ENCODE results near the gene FKBP15. TPM values are rescaled to one million over a fixed set of nuclear protein-coding genes. Genes with fewer than 3 reads are reported as not detected.
A peak's percentile ranks its signal among the peaks of the same experiment; 100 is the strongest.

The FKBP15 gene
- total RNA-seq, 1 donor from 2014 or later = 26.4 TPM

GRCh38 chr9:113152699-113153098, 68.4 kb downstream of the FKBP15 start:
- H2AFZ ChIP-seq (ENCODE audit: low read depth, low read length) = no peak overlapping the region
- Mint-ChIP-seq H3K4me1 (ENCODE audit: low read depth, unreplicated experiment) (peaks cover 19% of the 10 kb centered on the region), H3K9me3 (ENCODE audit: unreplicated experiment) (peaks cover 6% of the 10 kb centered on the region), H3K27me3 (ENCODE audit: low read depth, unreplicated experiment) (no peaks in the 10 kb centered on the region), H3K4me3 (ENCODE audit: unreplicated experiment) (peak overlapping the region; percentile 84), H3K27ac (ENCODE audit: unreplicated experiment) (no peak overlapping the region), H3K36me3 (ENCODE audit: low read depth, unreplicated experiment) (peaks cover 3% of the 10 kb centered on the region)
- H3K79me2 ChIP-seq (ENCODE audit: insufficient read depth, low read length) = no peaks in the 10 kb centered on the region
- peaks cover 11% of the 10 kb centered on the region for H4K20me1 ChIP-seq (ENCODE audit: insufficient read depth, low read length)
- peaks cover 11% of the 10 kb centered on the region for H3K4me1 ChIP-seq (ENCODE audit: insufficient read depth, low read length)
- DNase-seq (ENCODE audit: low read depth) (no peak), FAIRE-seq (no peak)
- no peaks in the 10 kb centered on the region for H3K9me3 ChIP-seq (ENCODE audit: insufficient read depth, low read depth, low read length)
- no peak overlapping the region for H3K27ac ChIP-seq (ENCODE audit: low read depth, low read length)
- H3K4me3 ChIP-seq (ENCODE audit: insufficient read depth, low read depth, low read length) = no peak overlapping the region
- no peaks in the 10 kb centered on the region for H3K27me3 ChIP-seq (ENCODE audit: insufficient read depth, low read length)
- peaks cover 3% of the 10 kb centered on the region for H3K36me3 ChIP-seq (ENCODE audit: insufficient read depth, low read length)
- TF ChIP-seq CTCF (IDR thresholded peaks at IDR 0.05; ENCODE audit: insufficient read depth, low read depth, low read length) = no peak
- no peak for TF ChIP-seq EZH2 (IDR thresholded peaks at IDR 0.05; ENCODE audit: insufficient read depth, low read length)
- H3K9ac ChIP-seq (ENCODE audit: low read length) = no peak overlapping the region
- H3K4me2 ChIP-seq (ENCODE audit: low read length) = no peak overlapping the region

DNA sequence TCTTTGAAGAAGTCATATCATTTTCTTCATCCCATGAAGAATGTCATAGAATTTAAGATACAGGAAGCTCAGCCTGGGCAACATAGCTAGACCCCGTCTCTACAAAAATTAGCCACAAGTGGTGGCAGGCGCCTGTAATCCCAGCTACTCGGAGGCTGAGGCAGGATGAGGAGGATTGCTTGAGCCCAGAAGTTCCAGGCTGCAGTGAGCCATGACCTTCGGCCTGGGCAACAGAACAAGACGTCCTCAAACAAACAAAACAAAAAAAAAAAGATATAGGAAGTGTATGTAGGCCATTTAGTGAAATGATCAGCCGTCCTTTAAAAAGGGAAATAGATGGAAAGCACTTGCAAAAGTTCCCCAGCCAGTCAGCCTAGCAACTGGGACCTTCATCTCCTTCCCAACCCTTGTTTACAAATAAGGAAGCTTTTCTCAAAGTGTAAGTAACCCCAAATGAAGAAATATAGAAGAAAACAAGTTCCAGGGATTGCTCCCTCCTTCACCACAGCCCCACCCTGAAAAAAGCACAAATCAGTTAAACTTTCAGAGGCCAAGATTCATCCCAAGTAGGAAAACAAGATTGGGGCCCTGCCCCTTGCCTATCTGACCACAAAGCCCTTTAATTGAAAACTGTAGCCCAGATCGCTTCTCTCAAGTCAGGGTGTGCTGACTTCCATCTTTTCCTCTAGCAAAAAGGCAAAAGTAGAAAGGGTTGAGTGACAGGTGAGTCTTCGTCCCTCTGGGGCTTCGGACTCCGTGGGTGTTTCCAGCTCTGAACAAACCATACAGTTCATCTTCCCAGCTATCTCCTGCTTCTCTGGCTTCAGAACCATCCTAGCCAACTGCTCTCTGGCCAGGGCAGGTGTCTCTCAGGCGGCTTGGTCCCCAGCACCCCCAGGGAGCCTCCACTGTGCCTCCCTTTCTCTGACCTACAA, 69.1 kb downstream of the FKBP15 start:
- H3K27ac ChIP-seq (ENCODE audit: low read depth, low read length) = no peak overlapping the region
- no peaks in the 10 kb centered on the region for H3K27me3 Mint-ChIP-seq (ENCODE audit: low read depth, unreplicated experiment)
- H3K36me3 Mint-ChIP-seq (ENCODE audit: low read depth, unreplicated experiment) = peaks cover 1% of the 10 kb centered on the region
- no peak for FAIRE-seq
- H3K9me3 ChIP-seq (ENCODE audit: insufficient read depth, low read depth, low read length) = no peaks in the 10 kb centered on the region
- H3K36me3 ChIP-seq (ENCODE audit: insufficient read depth, low read length) = peaks cover 3% of the 10 kb centered on the region
- H3K4me1 ChIP-seq (ENCODE audit: insufficient read depth, low read length) = peaks cover 11% of the 10 kb centered on the region
- H2AFZ ChIP-seq (ENCODE audit: low read depth, low read length) = peak overlapping the region; percentile 91
- H3K27me3 ChIP-seq (ENCODE audit: insufficient read depth, low read length) = no peaks in the 10 kb centered on the region
- H3K9me3 Mint-ChIP-seq (ENCODE audit: unreplicated experiment) = peaks cover 6% of the 10 kb centered on the region
- H3K79me2 ChIP-seq (ENCODE audit: insufficient read depth, low read length) = no peaks in the 10 kb centered on the region
- peak overlapping the region; percentile 73 for H3K4me3 ChIP-seq (ENCODE audit: insufficient read depth, low read depth, low read length)
- peaks cover 11% of the 10 kb centered on the region for H4K20me1 ChIP-seq (ENCODE audit: insufficient read depth, low read length)
- H3K4me2 ChIP-seq (ENCODE audit: low read length) = peak overlapping the region; percentile 84
- H3K4me3 Mint-ChIP-seq (ENCODE audit: unreplicated experiment) = peak overlapping the region; percentile 84
- H3K27ac Mint-ChIP-seq (ENCODE audit: unreplicated experiment) = peak overlapping the region; percentile 18
- H3K4me1 Mint-ChIP-seq (ENCODE audit: low read depth, unreplicated experiment) = peaks cover 19% of the 10 kb centered on the region
- no peak for DNase-seq (ENCODE audit: low read depth)
- peak overlapping the region; percentile 81 for H3K9ac ChIP-seq (ENCODE audit: low read length)
- TF ChIP-seq CTCF (IDR thresholded peaks at IDR 0.05; ENCODE audit: insufficient read depth, low read depth, low read length) (no peak), EZH2 (IDR thresholded peaks at IDR 0.05; ENCODE audit: insufficient read depth, low read length) (no peak)

All from astrocyte (in vitro differentiated cells and primary cell).